ENCODE measurements around the gene RPE65. TPM values are rescaled to one million over a fixed set of nuclear protein-coding genes. Genes with fewer than 3 reads are reported as not detected.
A peak's percentile ranks its signal among the peaks of the same experiment; 100 is the strongest.
"Not testable (repeated sequence)": the region's sequence is repeated elsewhere in the genome, so short reads cannot be mapped to it uniquely, and the experiment has no call there.

RPE65 gene
- total RNA-seq = not detected

DNA sequence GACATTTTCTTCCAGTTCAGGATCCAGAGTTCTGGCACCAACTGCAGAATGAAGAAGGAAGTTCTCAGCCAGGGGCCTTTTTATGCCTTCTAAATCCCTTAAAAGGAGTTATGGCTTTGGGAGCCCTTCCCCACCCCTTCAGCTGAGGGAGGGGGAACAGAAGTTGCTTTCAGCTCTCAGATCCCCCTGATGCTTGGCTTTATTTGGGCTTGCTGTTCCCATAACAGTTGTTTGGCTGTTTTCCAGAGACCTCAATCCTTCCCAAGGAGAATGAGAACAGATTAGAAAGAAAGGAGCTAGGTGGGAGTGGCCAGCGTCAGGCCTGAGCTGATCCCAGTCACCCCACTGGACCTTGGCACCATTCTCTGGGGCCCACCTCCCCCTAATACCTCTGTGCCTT is at the start of gene RPE65:
TSS of gene RPE65 (minus strand) at position 54 of the 400 bp plus-strand sequence. CDS start at position 5, 49 bp downstream.
- Mint-ChIP-seq H3K4me1 (no peaks in the 10 kb centered on the region), H3K36me3 (ENCODE audit: low read depth) (no peaks in the 10 kb centered on the region), H3K4me3 (no peak within 1 kb of the TSS), H3K27me3 (peaks cover 5% of the 10 kb centered on the region), H3K27ac (no peak within 1 kb of the TSS), H3K9me3 (no peaks in the 10 kb centered on the region)
- no peak for ATAC-seq (replicated peaks)

DNA sequence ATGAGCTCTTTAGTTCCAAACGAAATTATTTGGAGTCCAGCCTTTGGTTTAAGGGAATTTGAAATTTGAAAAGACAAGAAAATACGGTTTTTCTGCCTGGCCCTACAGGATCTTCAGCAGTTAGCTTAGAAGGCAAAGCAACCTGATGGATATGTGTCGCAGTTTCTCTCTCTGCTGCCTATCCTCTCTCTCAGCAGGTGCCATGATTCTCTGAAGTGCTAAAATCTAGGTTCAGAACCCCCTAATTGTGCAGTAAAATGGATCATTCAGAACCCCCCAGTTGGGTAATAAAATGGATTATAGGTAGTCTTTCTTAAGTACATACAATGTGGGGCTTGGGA is 47.6 kb upstream of the RPE65 start:
- peak overlapping the region; percentile 88 for H3K4me3 Mint-ChIP-seq
- H3K36me3 Mint-ChIP-seq (ENCODE audit: low read depth) = no peaks in the 10 kb centered on the region
- H3K27ac Mint-ChIP-seq = peak overlapping the region; percentile 76
- H3K9me3 Mint-ChIP-seq = peaks cover 9% of the 10 kb centered on the region
- H3K27me3 Mint-ChIP-seq = peaks cover 9% of the 10 kb centered on the region
- H3K4me1 Mint-ChIP-seq = peaks cover 27% of the 10 kb centered on the region
- peak; percentile 5 for ATAC-seq (replicated peaks)

DNA sequence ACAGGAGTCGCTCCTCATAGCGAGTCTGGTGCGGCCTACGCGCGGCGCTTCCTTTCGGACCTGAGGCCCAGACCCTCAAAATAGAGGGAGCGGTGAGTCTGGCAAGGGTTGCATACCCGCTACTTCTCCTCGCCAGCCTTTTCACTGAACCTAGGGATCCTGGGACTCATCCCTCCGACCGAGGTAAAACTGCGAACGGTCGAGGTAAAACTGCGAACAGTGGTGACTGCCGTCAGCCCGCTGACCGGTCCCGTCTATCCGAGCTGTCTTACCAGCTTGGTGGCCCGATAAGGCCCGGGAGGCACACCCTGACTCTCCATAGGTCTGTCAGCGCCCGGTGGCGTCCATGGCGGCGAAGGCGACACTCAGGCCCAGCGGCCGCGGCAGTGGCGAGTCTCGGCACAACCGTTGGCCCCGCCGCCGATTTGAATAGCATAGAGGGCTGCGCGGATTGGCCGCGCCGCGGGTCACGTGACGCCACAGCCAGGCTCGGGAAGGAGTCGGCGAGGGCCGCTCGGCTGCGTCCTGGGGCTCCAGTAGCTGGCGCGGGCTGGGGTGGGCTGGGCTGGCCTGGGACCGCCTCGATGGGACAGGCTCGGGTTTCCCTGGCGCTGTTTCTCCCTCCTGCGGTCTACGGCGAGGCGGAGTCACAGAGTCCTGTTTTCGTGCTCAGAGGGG is 47.1 kb upstream of the RPE65 start, which contains the start of gene DEPDC1:
TSS of gene DEPDC1 (minus strand) at position 403 of the 678 bp plus-strand sequence. CDS start at position 320, 83 bp downstream.
- Mint-ChIP-seq H3K27me3 (peaks cover 9% of the 10 kb centered on the region), H3K4me1 (peaks cover 26% of the 10 kb centered on the region), H3K4me3 (peak within 1 kb of the TSS; percentile 88), H3K9me3 (peaks cover 8% of the 10 kb centered on the region), H3K36me3 (ENCODE audit: low read depth) (no peaks in the 10 kb centered on the region), H3K27ac (peak within 1 kb of the TSS; percentile 76)
- peak; percentile 98 for ATAC-seq (replicated peaks)

DNA sequence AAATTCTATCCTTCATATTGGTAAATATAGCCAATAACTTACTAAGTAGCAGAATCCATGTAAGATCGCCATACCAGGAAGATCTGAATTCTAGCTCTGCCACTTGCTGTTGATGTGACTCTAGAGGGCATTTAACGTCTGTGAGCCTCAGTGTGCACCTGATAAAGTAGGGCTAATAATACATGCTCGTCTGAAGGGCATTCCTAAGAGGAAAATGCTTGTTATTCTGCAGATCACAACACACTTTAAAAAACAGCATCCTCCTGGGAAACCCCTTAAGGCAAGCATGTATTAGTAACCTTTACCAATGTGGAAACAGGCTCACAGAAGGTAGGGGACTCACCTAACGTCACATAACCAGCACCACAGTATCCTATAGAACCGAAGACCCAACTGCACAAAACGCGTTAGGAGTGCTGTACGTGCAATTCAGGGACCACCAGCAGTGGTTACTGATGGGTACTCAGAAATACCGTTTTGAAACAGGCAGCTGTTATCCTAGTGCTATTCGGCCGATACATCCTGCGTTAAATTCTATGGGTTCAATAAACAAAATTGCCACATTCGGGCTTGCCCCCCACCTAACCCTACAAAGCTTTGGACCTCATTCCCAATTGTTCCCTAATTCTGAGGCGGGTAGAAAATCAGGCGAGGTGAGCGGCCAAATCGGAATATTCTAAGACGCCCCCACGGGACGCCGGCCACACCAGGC is 46.4 kb upstream of the RPE65 start:
- Mint-ChIP-seq H3K4me1 (peaks cover 21% of the 10 kb centered on the region), H3K27ac (peak overlapping the region; percentile 76), H3K9me3 (peaks cover 3% of the 10 kb centered on the region), H3K4me3 (peak overlapping the region; percentile 88), H3K36me3 (ENCODE audit: low read depth) (no peaks in the 10 kb centered on the region), H3K27me3 (peaks cover 9% of the 10 kb centered on the region)
- ATAC-seq (replicated peaks) = peak; percentile 11

GRCh38 chr1:68495532-68495931 is 45.8 kb upstream of the RPE65 start:
- peaks cover 16% of the 10 kb centered on the region for H3K4me1 Mint-ChIP-seq
- peak overlapping the region; percentile 76 for H3K27ac Mint-ChIP-seq
- no peaks in the 10 kb centered on the region for H3K36me3 Mint-ChIP-seq (ENCODE audit: low read depth)
- peaks cover 3% of the 10 kb centered on the region for H3K9me3 Mint-ChIP-seq
- ATAC-seq (replicated peaks) = no peak
- peaks cover 9% of the 10 kb centered on the region for H3K27me3 Mint-ChIP-seq
- peak overlapping the region; percentile 88 for H3K4me3 Mint-ChIP-seq

DNA sequence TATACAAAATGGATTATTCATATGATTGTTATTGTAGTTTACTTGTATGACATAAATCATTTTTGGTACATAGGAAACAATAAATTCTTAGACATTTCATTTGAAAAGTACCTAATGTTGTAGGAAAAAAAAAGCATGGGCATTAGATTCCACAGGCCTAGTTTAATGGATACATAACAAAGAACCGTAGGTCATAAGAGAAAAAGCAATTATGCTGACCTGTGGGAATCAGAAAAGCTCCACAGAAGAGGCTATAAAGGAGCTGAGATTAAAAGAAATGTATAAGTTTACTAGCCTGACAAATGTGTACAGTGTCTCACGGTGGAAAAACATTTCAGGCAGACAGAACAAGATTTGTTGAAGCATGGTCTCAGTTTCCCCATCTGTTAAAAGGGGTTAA is 43.4 kb upstream of the RPE65 start:
- Mint-ChIP-seq H3K4me3 (no peak overlapping the region), H3K9me3 (no peaks in the 10 kb centered on the region), H3K27me3 (no peaks in the 10 kb centered on the region), H3K36me3 (ENCODE audit: low read depth) (no peaks in the 10 kb centered on the region), H3K27ac (no peak overlapping the region), H3K4me1 (peaks cover 9% of the 10 kb centered on the region)
- ATAC-seq (replicated peaks) = no peak

- ATAC-seq (replicated peaks); H3K27ac Mint-ChIP-seq; H3K9me3 Mint-ChIP-seq; H3K36me3 Mint-ChIP-seq (ENCODE audit: low read depth); H3K4me1 Mint-ChIP-seq; H3K4me3 Mint-ChIP-seq; H3K27me3 Mint-ChIP-seq: not testable (repeated sequence)
Measured at GRCh38 chr1:68492255-68492654, 42.5 kb upstream of the RPE65 start.

- Mint-ChIP-seq H3K36me3 (ENCODE audit: low read depth) (no peaks in the 10 kb centered on the region), H3K27ac (no peak overlapping the region), H3K4me1 (no peaks in the 10 kb centered on the region), H3K4me3 (no peak overlapping the region), H3K27me3 (no peaks in the 10 kb centered on the region), H3K9me3 (no peaks in the 10 kb centered on the region)
- ATAC-seq (replicated peaks) = no peak
Measured at GRCh38 chr1:68490046-68490651, 40.4 kb upstream of the RPE65 start.

- Mint-ChIP-seq H3K4me3 (no peak overlapping the region), H3K9me3 (no peaks in the 10 kb centered on the region), H3K27me3 (no peaks in the 10 kb centered on the region), H3K4me1 (no peaks in the 10 kb centered on the region), H3K27ac (no peak overlapping the region), H3K36me3 (ENCODE audit: low read depth) (no peaks in the 10 kb centered on the region)
- ATAC-seq (replicated peaks) = no peak
Measured at GRCh38 chr1:68485431-68486022, 35.8 kb upstream of the RPE65 start.

- no peaks in the 10 kb centered on the region for H3K9me3 Mint-ChIP-seq
- no peak overlapping the region for H3K27ac Mint-ChIP-seq
- no peaks in the 10 kb centered on the region for H3K4me1 Mint-ChIP-seq
- H3K36me3 Mint-ChIP-seq (ENCODE audit: low read depth) = no peaks in the 10 kb centered on the region
- H3K4me3 Mint-ChIP-seq = no peak overlapping the region
- ATAC-seq (replicated peaks) = no peak
- no peaks in the 10 kb centered on the region for H3K27me3 Mint-ChIP-seq
Measured at GRCh38 chr1:68484618-68485017, 34.9 kb upstream of the RPE65 start.

GRCh38 chr1:68481041-68481440 is 31.3 kb upstream of the RPE65 start:
- no peaks in the 10 kb centered on the region for H3K4me1 Mint-ChIP-seq
- no peak for ATAC-seq (replicated peaks)
- no peaks in the 10 kb centered on the region for H3K36me3 Mint-ChIP-seq (ENCODE audit: low read depth)
- H3K27me3 Mint-ChIP-seq = no peaks in the 10 kb centered on the region
- H3K9me3 Mint-ChIP-seq = no peaks in the 10 kb centered on the region
- H3K27ac Mint-ChIP-seq = no peak overlapping the region
- H3K4me3 Mint-ChIP-seq = no peak overlapping the region

DNA sequence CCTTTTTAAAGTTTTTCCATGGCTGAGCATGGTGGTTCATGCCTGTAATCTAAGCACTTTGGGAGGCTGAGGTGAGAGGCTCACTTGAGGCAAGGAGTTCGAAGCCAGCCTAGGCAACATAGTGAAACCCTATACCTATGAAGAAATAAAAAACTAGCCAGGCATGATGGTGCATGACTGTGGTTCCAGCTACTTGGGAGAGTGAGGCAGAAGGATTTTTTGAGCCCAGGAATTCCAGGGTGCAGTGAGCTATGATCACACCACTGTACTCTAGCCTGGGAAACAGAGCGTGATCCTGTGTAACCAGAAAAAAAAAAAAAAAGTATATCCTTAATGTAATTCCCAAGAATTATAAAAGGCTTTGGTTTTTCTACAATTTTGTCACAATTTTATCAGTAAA is 29.7 kb upstream of the RPE65 start:
- H3K36me3 Mint-ChIP-seq (ENCODE audit: low read depth) = no peaks in the 10 kb centered on the region
- no peak overlapping the region for H3K27ac Mint-ChIP-seq
- no peaks in the 10 kb centered on the region for H3K9me3 Mint-ChIP-seq
- no peak overlapping the region for H3K4me3 Mint-ChIP-seq
- ATAC-seq (replicated peaks) = no peak
- no peaks in the 10 kb centered on the region for H3K4me1 Mint-ChIP-seq
- H3K27me3 Mint-ChIP-seq = no peaks in the 10 kb centered on the region

DNA sequence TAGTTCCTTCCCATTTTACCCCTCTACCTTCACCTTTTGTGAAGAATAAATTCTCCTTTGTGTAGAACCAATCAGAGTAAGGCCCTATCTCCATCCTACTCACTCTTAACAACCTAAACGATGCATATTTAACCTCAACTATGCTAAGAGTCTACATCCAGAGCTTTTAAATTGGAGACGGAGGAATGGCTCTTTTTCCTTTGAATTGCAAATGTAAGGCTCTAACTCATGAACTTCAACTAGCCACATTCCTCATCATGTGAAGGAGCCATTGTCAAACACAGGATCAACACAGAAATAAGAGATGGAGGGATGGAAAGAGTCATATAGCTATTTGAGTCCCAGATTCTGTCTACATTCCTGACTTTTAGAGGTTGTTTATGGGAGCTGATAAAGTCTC is 28.9 kb upstream of the RPE65 start:
- no peak for ATAC-seq (replicated peaks)
- Mint-ChIP-seq H3K4me3 (no peak overlapping the region), H3K36me3 (ENCODE audit: low read depth) (no peaks in the 10 kb centered on the region), H3K4me1 (no peaks in the 10 kb centered on the region), H3K27me3 (no peaks in the 10 kb centered on the region), H3K9me3 (no peaks in the 10 kb centered on the region), H3K27ac (no peak overlapping the region)

DNA sequence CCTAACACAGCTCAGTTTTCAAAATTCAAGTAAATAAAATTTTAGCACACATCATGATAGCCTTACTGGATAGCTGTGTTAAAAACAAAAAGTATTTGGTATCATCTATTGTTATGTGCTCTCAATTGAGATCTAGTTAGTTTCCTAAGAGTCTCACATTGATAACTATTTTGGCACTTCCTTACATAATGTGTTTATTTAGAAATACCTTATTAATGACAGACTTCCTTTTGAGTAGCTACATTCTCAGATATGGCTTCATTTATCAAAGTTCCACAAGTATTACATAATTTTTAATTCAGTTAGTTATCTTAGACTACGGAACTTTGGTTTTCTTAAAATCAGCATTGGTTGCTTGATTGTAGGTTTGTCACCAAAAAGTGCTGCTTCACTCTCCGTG is 26.9 kb upstream of the RPE65 start:
- not testable (repeated sequence) for H3K27ac Mint-ChIP-seq; H3K27me3 Mint-ChIP-seq; H3K36me3 Mint-ChIP-seq (ENCODE audit: low read depth); H3K4me3 Mint-ChIP-seq; ATAC-seq (replicated peaks); H3K4me1 Mint-ChIP-seq; H3K9me3 Mint-ChIP-seq

GRCh38 chr1:68473060-68473459 is 23.3 kb upstream of the RPE65 start:
- ATAC-seq (replicated peaks) = no peak
- H3K9me3 Mint-ChIP-seq = no peaks in the 10 kb centered on the region
- H3K4me1 Mint-ChIP-seq = no peaks in the 10 kb centered on the region
- H3K36me3 Mint-ChIP-seq (ENCODE audit: low read depth) = no peaks in the 10 kb centered on the region
- H3K27me3 Mint-ChIP-seq = no peaks in the 10 kb centered on the region
- H3K27ac Mint-ChIP-seq = no peak overlapping the region
- H3K4me3 Mint-ChIP-seq = no peak overlapping the region
